Activated naive CD4-positive, alpha-beta T cell treated with anti-CD3 and anti-CD28 coated beads, Interleukin-2, amount 50 U/mL, for 24 hours (primary cell): ENCODE data around the gene ZNF264.
"Not testable (repeated sequence)": the region's sequence is repeated elsewhere in the genome, so short reads cannot be mapped to it uniquely, and the experiment has no call there.

ENCODE experiments used
- H3K27ac Mint-ChIP-seq: one replicate; pipeline ENCODE4 v1.8.0; 2021; ENCODE audit warnings: mild to moderate bottlenecking, mixed read lengths
- H3K27me3 Mint-ChIP-seq: one replicate; pipeline ENCODE4 v1.8.0; 2021; ENCODE audit warnings: mixed read lengths
- H3K36me3 Mint-ChIP-seq: one replicate; pipeline ENCODE4 v1.8.0; 2021; ENCODE audit warnings: mixed read lengths
- H3K4me1 Mint-ChIP-seq: one replicate; pipeline ENCODE4 v1.8.0; 2021; ENCODE audit warnings: mixed read lengths
- H3K4me3 Mint-ChIP-seq: one replicate; pipeline ENCODE4 v1.8.0; 2021; ENCODE audit warnings: mild to moderate bottlenecking, mixed read lengths
- H3K9me3 Mint-ChIP-seq: one replicate; pipeline ENCODE4 v1.8.0; 2021; ENCODE audit warnings: mixed read lengths

Gene ZNF264

DNA sequence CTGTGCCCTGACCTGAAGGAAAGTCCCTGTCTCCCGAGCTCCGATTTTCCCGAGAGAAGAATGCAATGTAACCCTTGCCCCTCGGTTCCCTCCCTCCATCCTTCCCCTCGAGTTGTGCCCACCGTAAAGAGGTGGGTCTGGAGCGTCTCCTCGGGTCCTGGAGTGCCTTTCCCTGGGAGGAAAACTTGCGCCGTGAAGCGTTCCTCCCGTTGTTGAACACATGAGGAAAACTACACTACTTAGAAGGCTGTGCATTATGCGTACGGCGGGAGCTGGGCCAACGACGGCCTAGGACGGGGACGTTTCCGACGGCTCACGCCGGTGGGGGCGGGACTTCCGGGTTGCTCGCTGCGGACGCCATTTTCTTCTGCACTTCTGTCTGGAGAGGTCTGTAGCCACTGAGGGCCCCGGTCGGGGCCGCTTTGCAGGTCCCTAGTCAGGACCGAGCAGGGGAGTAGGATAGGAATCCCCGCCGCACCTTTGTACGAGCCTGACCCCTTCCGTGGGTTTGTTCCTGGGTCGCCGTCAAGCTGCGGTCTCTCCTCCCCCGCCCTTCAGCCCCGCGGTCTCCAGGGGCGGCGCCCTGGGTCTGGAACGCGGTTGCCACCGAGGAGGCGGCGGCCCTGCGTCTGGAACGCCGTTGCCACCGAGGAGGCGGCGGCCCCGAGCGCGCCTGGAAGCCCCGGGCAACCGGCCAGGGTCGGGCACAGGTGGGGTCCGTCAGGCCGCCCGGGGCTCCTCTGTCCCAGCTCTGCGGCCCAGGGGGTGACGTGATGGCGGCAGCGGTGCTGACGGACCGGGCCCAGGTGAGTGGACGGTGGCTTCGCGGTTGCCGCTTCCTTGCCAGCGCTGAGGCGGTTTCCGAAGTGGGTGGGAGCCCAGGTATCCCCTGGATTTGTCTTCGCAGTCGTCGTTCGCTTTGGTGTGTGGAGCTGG is at the start of gene ZNF264:
Gene ZNF264 (plus strand): TSS at position 360 of the 936 bp plus-strand sequence. CDS start 414 bp downstream, at position 774.
- Mint-ChIP-seq H3K27me3 (peaks cover 4% of the 10 kb centered on the region), H3K36me3 (peaks cover 51% of the 10 kb centered on the region), H3K4me1 (peaks cover 35% of the 10 kb centered on the region), H3K4me3 (peak within 1 kb of the TSS; percentile 94), H3K9me3 (peaks cover 29% of the 10 kb centered on the region), H3K27ac (peak within 1 kb of the TSS; percentile 98)

DNA sequence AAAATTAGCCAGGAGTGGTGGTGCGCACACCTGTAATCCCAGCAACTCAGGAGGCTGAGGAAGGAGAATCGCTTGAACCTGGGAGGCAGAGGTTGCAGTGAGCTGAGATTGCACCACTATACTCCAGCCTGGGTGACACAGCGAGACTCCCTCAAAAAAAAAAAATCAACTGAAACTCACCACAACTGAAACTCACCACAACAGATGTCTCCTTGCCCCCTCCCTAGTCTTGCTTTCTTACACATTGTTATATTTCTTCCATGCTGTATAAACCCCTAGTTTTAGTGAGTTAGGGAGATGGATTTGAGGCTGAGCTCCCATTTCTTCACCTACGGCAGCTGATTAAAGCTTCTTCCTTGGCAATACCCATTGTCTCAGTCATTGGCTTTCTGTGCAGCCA is 49.6 kb upstream of the ZNF264 start:
- no peaks in the 10 kb centered on the region for H3K4me1 Mint-ChIP-seq
- peaks cover 15% of the 10 kb centered on the region for H3K9me3 Mint-ChIP-seq
- H3K36me3 Mint-ChIP-seq = peaks cover 8% of the 10 kb centered on the region
- H3K4me3 Mint-ChIP-seq = no peak overlapping the region
- H3K27ac Mint-ChIP-seq = no peak overlapping the region
- no peaks in the 10 kb centered on the region for H3K27me3 Mint-ChIP-seq

- no peak overlapping the region for H3K27ac Mint-ChIP-seq
- peaks cover 9% of the 10 kb centered on the region for H3K9me3 Mint-ChIP-seq
- H3K4me1 Mint-ChIP-seq = no peaks in the 10 kb centered on the region
- no peak overlapping the region for H3K4me3 Mint-ChIP-seq
- H3K36me3 Mint-ChIP-seq = peaks cover 11% of the 10 kb centered on the region
- H3K27me3 Mint-ChIP-seq = peaks cover 2% of the 10 kb centered on the region
These were observed 38.4 kb upstream of the ZNF264 start for GRCh38 chr19:57152921-57153320.

- no peak overlapping the region for H3K27ac Mint-ChIP-seq
- no peak overlapping the region for H3K4me3 Mint-ChIP-seq
- no peaks in the 10 kb centered on the region for H3K4me1 Mint-ChIP-seq
- H3K36me3 Mint-ChIP-seq = peaks cover 2% of the 10 kb centered on the region
- H3K27me3 Mint-ChIP-seq = no peaks in the 10 kb centered on the region
- H3K9me3 Mint-ChIP-seq = peaks cover 5% of the 10 kb centered on the region
These were observed 29.2 kb upstream of the ZNF264 start for GRCh38 chr19:57161985-57162539.

GRCh38 chr19:57165846-57166245 is 25.5 kb upstream of the ZNF264 start:
- no peak overlapping the region for H3K4me3 Mint-ChIP-seq
- H3K9me3 Mint-ChIP-seq = peaks cover 13% of the 10 kb centered on the region
- no peaks in the 10 kb centered on the region for H3K4me1 Mint-ChIP-seq
- peaks cover 4% of the 10 kb centered on the region for H3K27me3 Mint-ChIP-seq
- no peak overlapping the region for H3K27ac Mint-ChIP-seq
- peaks cover 6% of the 10 kb centered on the region for H3K36me3 Mint-ChIP-seq

- H3K27ac Mint-ChIP-seq = no peak within 1 kb of the TSS
- H3K27me3 Mint-ChIP-seq = peaks cover 9% of the 10 kb centered on the region
- peaks cover 7% of the 10 kb centered on the region for H3K4me1 Mint-ChIP-seq
- no peak within 1 kb of the TSS for H3K4me3 Mint-ChIP-seq
- H3K36me3 Mint-ChIP-seq = peaks cover 10% of the 10 kb centered on the region
- peaks cover 18% of the 10 kb centered on the region for H3K9me3 Mint-ChIP-seq
These were observed 23.9 kb upstream of the ZNF264 start, which contains the start of gene DUXA for GRCh38 chr19:57167385-57167784. Gene DUXA, minus strand, starts transcription at chr19:57167485. Its CDS starts 42 bp downstream, at chr19:57167443.

DNA sequence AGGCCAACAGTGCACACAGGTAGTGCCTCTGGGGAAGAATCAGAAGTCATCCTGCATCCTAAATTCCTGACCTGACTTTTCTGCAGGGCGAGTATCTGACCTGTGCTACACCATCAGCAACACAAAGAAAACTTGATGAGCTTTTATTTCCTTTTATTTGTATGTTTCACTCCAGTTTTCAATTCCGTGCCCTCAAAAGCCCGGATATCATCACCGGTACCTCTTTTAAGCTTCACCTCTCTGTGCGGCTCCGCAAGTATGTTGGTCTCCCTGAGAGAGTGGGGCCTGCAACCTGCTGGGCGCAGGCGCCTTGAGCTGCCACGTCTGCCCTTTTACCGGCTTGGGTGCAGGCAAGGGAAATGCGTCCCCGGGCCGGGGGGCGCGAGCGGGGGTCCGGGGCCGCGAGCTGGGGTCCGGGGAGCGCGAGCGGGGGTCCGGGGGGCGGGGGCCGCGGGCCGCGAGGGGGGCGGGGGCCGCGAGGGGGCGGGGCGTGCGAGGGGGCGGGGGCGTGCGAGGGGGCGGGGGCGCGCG is 19.7 kb upstream of the ZNF264 start:
- Mint-ChIP-seq H3K27me3 (peaks cover 29% of the 10 kb centered on the region), H3K36me3 (peaks cover 25% of the 10 kb centered on the region), H3K4me1 (peaks cover 9% of the 10 kb centered on the region), H3K9me3 (peaks cover 37% of the 10 kb centered on the region), H3K4me3 (peak overlapping the region; percentile 72), H3K27ac (no peak overlapping the region)

DNA sequence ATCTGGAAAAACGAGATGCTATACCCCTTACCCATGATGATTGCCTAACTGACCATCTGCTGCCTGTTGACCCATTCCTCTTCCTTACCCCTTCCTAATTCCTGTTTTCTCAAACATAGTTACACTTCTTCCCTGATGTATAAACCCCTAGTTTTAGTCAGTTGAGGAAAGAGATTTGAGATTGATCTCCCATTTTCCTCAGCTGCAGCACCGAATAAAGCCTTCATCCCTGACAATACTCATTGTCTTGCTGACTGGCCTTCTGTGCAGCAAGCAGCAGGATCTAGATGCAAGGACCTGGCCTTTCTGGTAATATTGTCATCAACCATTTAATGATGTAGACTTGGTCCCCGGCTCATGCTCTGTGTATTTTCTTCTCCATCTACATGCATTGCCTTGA is 999 bp upstream of the ZNF264 start:
- Mint-ChIP-seq H3K27me3 (peaks cover 6% of the 10 kb centered on the region), H3K4me1 (peaks cover 35% of the 10 kb centered on the region), H3K27ac (no peak overlapping the region), H3K4me3 (peak overlapping the region; percentile 94), H3K9me3 (peaks cover 25% of the 10 kb centered on the region), H3K36me3 (peaks cover 43% of the 10 kb centered on the region)

GRCh38 chr19:57192077-57192420 is 749 bp downstream of the ZNF264 start:
- Mint-ChIP-seq H3K27ac (peak overlapping the region; percentile 62), H3K9me3 (peaks cover 35% of the 10 kb centered on the region), H3K4me3 (peak overlapping the region; percentile 94), H3K4me1 (peaks cover 35% of the 10 kb centered on the region), H3K27me3 (peaks cover 4% of the 10 kb centered on the region), H3K36me3 (peaks cover 57% of the 10 kb centered on the region)

- H3K27me3 Mint-ChIP-seq = no peaks in the 10 kb centered on the region
- H3K4me1 Mint-ChIP-seq = peaks cover 35% of the 10 kb centered on the region
- peaks cover 62% of the 10 kb centered on the region for H3K36me3 Mint-ChIP-seq
- peaks cover 28% of the 10 kb centered on the region for H3K9me3 Mint-ChIP-seq
- peak overlapping the region; percentile 94 for H3K4me3 Mint-ChIP-seq
- H3K27ac Mint-ChIP-seq = peak overlapping the region; percentile 65
These were observed 1.7 kb downstream of the ZNF264 start for GRCh38 chr19:57192993-57193392.

DNA sequence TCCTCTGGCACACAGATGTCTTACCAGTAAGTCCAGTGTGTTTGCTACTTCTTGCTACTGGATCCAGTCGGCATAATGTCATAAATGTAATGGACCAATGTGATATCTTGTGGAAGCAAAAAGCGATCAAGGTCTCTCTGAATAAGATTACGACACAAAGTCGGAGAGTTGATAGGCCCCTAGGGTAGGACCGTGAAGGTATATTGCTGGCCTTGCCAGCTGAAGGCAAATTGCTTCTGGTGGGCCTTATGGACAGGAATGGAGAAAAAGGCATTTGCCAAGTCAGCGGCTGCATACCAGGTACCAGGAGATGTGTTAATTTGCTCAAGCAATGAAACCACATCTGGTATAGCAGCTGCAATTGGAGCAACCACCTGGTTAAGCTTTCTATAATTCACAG is 6.6 kb downstream of the ZNF264 start:
- not testable (repeated sequence) for H3K4me3 Mint-ChIP-seq, H3K27ac Mint-ChIP-seq, H3K27me3 Mint-ChIP-seq
- peaks cover 28% of the 10 kb centered on the region for H3K4me1 Mint-ChIP-seq
- H3K9me3 Mint-ChIP-seq = peaks cover 28% of the 10 kb centered on the region
- peaks cover 80% of the 10 kb centered on the region for H3K36me3 Mint-ChIP-seq

DNA sequence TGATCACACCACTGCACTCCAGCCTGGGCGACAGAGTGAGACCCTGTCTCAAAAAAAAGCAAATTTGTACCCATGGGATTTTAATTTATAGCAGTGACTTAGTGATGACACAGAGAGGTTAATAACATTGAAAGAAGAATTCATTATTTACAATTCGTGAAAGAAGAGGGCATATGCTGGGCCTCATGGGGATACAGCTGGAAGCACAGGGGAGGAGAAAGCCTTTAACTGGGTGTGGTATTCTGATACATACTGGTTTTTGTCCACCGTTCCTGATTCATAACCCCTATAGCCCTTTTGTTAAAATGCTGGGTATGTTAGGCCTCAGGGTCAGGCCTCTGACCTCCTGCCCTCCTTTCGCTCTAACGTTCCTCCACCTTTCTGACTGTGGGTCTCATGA is 10.9 kb downstream of the ZNF264 start:
- Mint-ChIP-seq H3K27ac (no peak overlapping the region), H3K4me3 (no peak overlapping the region), H3K27me3 (no peaks in the 10 kb centered on the region), H3K4me1 (peaks cover 19% of the 10 kb centered on the region), H3K36me3 (peaks cover 74% of the 10 kb centered on the region), H3K9me3 (peaks cover 16% of the 10 kb centered on the region)

DNA sequence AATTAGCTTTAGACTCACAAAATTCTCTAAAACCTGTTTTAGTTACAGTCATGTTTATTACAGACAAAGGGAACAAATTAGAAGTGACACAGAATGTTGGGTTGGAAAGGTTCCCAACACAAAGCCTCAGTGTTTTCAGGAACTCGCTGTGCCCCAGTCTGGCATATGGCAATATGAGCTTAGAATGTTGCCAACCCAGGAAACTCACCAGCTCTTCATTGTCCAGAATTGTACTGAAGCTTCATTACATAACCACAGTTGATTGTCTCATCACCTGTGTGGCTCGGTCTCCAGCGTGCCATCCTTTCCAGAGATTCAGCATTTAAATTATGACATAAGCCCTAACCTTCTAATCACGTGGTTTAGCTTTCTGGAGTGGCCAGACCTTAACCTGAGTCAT is 19.1 kb downstream of the ZNF264 start:
- H3K9me3 Mint-ChIP-seq = peaks cover 21% of the 10 kb centered on the region

GRCh38 chr19:57212109-57212508 is 20.8 kb downstream of the ZNF264 start:
- Mint-ChIP-seq H3K9me3 (peaks cover 23% of the 10 kb centered on the region), H3K27me3 (no peaks in the 10 kb centered on the region), H3K4me1 (no peaks in the 10 kb centered on the region), H3K4me3 (no peak overlapping the region), H3K27ac (no peak overlapping the region), H3K36me3 (peaks cover 65% of the 10 kb centered on the region)

More for the DNA sequence above, 19.1 kb downstream of the ZNF264 start:
- Mint-ChIP-seq H3K4me3 (no peak overlapping the region), H3K27ac (no peak overlapping the region), H3K27me3 (no peaks in the 10 kb centered on the region), H3K4me1 (no peaks in the 10 kb centered on the region), H3K36me3 (peaks cover 65% of the 10 kb centered on the region)

DNA sequence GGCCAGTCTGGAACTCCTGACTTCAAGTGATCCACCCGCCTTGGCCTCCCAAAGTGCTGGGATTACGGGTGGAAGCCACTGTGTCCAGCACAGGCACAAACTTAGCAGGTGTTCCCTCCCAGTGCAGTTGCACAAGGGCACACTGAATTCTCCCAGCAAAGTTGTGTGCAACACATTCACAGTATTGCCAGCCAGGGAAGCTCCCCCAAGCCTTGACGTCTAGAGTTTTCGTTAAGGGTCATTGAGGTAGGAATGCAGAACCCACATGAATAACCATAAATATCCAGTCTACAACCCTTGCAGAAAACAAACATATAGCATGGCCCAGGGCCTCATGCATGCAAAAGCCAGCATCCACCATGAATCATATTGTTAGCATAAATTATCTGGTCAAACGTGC is 36.2 kb downstream of the ZNF264 start:
- H3K27me3 Mint-ChIP-seq = peaks cover 5% of the 10 kb centered on the region
- H3K27ac Mint-ChIP-seq = no peak overlapping the region
- no peaks in the 10 kb centered on the region for H3K4me1 Mint-ChIP-seq
- peaks cover 27% of the 10 kb centered on the region for H3K9me3 Mint-ChIP-seq
- no peak overlapping the region for H3K4me3 Mint-ChIP-seq
- peaks cover 10% of the 10 kb centered on the region for H3K36me3 Mint-ChIP-seq

DNA sequence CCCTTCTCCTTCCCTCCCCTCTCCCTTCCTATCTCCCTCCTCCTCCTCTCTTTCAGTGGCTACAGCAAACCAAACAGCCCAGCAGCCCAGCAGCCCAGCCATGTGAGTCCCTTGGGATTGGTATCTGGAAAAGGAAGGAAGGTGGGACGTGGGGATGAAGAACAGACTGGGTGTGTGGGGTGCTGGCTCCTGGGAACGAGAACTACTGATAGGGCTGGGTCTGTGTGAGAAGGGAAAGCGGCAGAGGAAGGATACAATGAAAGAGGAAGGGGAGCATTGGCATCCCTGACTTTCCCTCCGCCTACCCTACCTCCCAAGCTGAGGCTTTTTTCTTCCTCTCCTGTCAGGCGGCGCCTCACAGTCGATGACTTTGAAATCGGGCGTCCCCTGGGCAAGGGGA is 40.4 kb downstream of the ZNF264 start:
- Mint-ChIP-seq H3K4me1 (no peaks in the 10 kb centered on the region), H3K27me3 (peaks cover 6% of the 10 kb centered on the region), H3K9me3 (peaks cover 13% of the 10 kb centered on the region), H3K27ac (no peak overlapping the region), H3K4me3 (no peak overlapping the region), H3K36me3 (peaks cover 6% of the 10 kb centered on the region)
